ENCODE data around the gene BAZ2B.

The BAZ2B gene

DNA sequence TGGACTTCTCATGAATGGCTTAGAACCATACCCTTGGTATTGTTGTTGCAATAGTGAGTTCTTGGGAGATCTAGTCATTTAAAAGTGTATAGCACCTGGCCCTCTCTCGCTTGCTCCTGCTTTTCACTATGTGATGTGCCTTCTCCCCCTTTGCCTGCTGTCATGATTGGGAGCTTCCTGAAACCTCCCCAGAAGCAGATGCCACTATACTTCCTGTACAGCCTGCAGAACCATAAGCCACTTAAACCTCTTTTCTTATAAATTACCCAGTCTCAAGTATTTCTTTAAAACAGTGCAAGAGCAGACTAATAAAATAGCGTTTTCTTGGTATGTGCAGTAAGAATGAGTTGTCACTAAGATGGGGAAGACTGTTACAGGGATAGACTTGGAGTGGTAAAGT lies 31.6 kb downstream of the BAZ2B start:
- Histone ChIP-seq H3K9ac (ENCODE audit: low read length) (no peak overlapping the region), H3K9me2 (replicated peaks; ENCODE audit: insufficient read depth, low read length) (no peaks in the 10 kb centered on the region), H3K4me3 (ENCODE audit: insufficient read depth, low read length, poor library complexity, severe bottlenecking) (no peak overlapping the region), H3K27me3 (ENCODE audit: low read length) (no peaks in the 10 kb centered on the region), H3K9me3 (ENCODE audit: insufficient read depth, low read length) (no peaks in the 10 kb centered on the region), H3K36me3 (ENCODE audit: low read length) (no peaks in the 10 kb centered on the region), H3F3A (ENCODE audit: insufficient read depth) (no peaks in the 10 kb centered on the region), H3K27ac (ENCODE audit: low read depth, low read length) (no peak overlapping the region), H4K20me1 (ENCODE audit: low read depth, low read length) (no peaks in the 10 kb centered on the region), H3K4me2 (ENCODE audit: low read depth, low read length, poor library complexity, severe bottlenecking) (no peak overlapping the region), H2AFZ (ENCODE audit: low read depth, low read length, severe bottlenecking) (no peak overlapping the region), H3K79me2 (ENCODE audit: insufficient read depth, low read length) (no peaks in the 10 kb centered on the region)
- TF ChIP-seq EZH2phosphoT487 (conservative IDR thresholded peaks at IDR 0.05; ENCODE audit: low read length) = no peak
- TF ChIP-seq CTCF (IDR thresholded peaks at IDR 0.05; ENCODE audit: insufficient read depth, low read length, poor library complexity, severe bottlenecking) = no peak

GRCh38 chr2:159573846-159574606 lies 42.3 kb downstream of the BAZ2B start:
- Histone ChIP-seq H3K9me3 (ENCODE audit: insufficient read depth, low read length) (no peaks in the 10 kb centered on the region), H4K20me1 (ENCODE audit: low read depth, low read length) (no peaks in the 10 kb centered on the region), H3K36me3 (ENCODE audit: low read length) (no peaks in the 10 kb centered on the region), H3K79me2 (ENCODE audit: insufficient read depth, low read length) (no peaks in the 10 kb centered on the region), H3K4me2 (ENCODE audit: low read depth, low read length, poor library complexity, severe bottlenecking) (no peak overlapping the region), H3K9ac (ENCODE audit: low read length) (no peak overlapping the region), H3K27ac (ENCODE audit: low read depth, low read length) (no peak overlapping the region), H3K9me2 (replicated peaks; ENCODE audit: insufficient read depth, low read length) (no peaks in the 10 kb centered on the region), H3F3A (ENCODE audit: insufficient read depth) (no peaks in the 10 kb centered on the region), H3K4me3 (ENCODE audit: insufficient read depth, low read length, poor library complexity, severe bottlenecking) (no peak overlapping the region), H3K27me3 (ENCODE audit: low read length) (no peaks in the 10 kb centered on the region), H2AFZ (ENCODE audit: low read depth, low read length, severe bottlenecking) (no peak overlapping the region)
- TF ChIP-seq EZH2phosphoT487 (conservative IDR thresholded peaks at IDR 0.05; ENCODE audit: low read length) = no peak
- TF ChIP-seq CTCF (IDR thresholded peaks at IDR 0.05; ENCODE audit: insufficient read depth, low read length, poor library complexity, severe bottlenecking) = no peak

GRCh38 chr2:159573294-159573693 lies 43.1 kb downstream of the BAZ2B start:
- Histone ChIP-seq H3K27ac (ENCODE audit: low read depth, low read length) (no peak overlapping the region), H4K20me1 (ENCODE audit: low read depth, low read length) (no peaks in the 10 kb centered on the region), H3K9ac (ENCODE audit: low read length) (no peak overlapping the region), H3K9me3 (ENCODE audit: insufficient read depth, low read length) (no peaks in the 10 kb centered on the region), H3K9me2 (replicated peaks; ENCODE audit: insufficient read depth, low read length) (no peaks in the 10 kb centered on the region), H3K4me3 (ENCODE audit: insufficient read depth, low read length, poor library complexity, severe bottlenecking) (no peak overlapping the region), H3K27me3 (ENCODE audit: low read length) (no peaks in the 10 kb centered on the region), H3K79me2 (ENCODE audit: insufficient read depth, low read length) (no peaks in the 10 kb centered on the region), H2AFZ (ENCODE audit: low read depth, low read length, severe bottlenecking) (no peak overlapping the region), H3K36me3 (ENCODE audit: low read length) (no peaks in the 10 kb centered on the region), H3K4me2 (ENCODE audit: low read depth, low read length, poor library complexity, severe bottlenecking) (no peak overlapping the region), H3F3A (ENCODE audit: insufficient read depth) (no peaks in the 10 kb centered on the region)
- no peak for TF ChIP-seq EZH2phosphoT487 (conservative IDR thresholded peaks at IDR 0.05; ENCODE audit: low read length)
- no peak for TF ChIP-seq CTCF (IDR thresholded peaks at IDR 0.05; ENCODE audit: insufficient read depth, low read length, poor library complexity, severe bottlenecking)

Measured in SU-DHL-6 (cell line).